Parathyroid adenoma (tissue), 2 donors: ENCODE measurements around the gene TRPV4.

Source experiments
- H2AFZ ChIP-seq: fragments of 300-600 bp; sonication (generic); one replicate; pipeline ENCODE4 v1.7.0; 2017; ENCODE audit warnings: antibody characterized with exemption, mild to moderate bottlenecking
- H3K27ac ChIP-seq: fragments of 300-600 bp; sonication (generic); one replicate; pipeline ENCODE4 v1.7.0; 2017
- H3K27me3 ChIP-seq: fragments of 300-600 bp; sonication (generic); one replicate; pipeline ENCODE4 v1.7.0; 2017; ENCODE audit warnings: low read length; ENCODE audit not compliant: control insufficient read depth, insufficient read depth
- H3K36me3 ChIP-seq: fragments of 300-600 bp; sonication (generic); one replicate; pipeline ENCODE4 v1.7.0; 2017; ENCODE audit warnings: low read length; ENCODE audit not compliant: control insufficient read depth, insufficient read depth
- H3K4me1 ChIP-seq: fragments of 300-600 bp; sonication (generic); one replicate; pipeline ENCODE4 v1.7.0; 2017; ENCODE audit warnings: control low read depth
- H3K4me2 ChIP-seq: fragments of 300-600 bp; sonication (generic); one replicate; pipeline ENCODE4 v1.7.0; 2017; ENCODE audit warnings: low read length
- H3K4me3 ChIP-seq: fragments of 300-600 bp; sonication (generic); one replicate; pipeline ENCODE4 v1.7.0; 2017; ENCODE audit warnings: low read depth, low read length
- H3K79me2 ChIP-seq: fragments of 300-600 bp; sonication (generic); one replicate; pipeline ENCODE4 v1.7.0; 2017; ENCODE audit warnings: control low read depth
- H3K9ac ChIP-seq: fragments of 300-600 bp; sonication (generic); one replicate; pipeline ENCODE4 v1.7.0; 2017; ENCODE audit warnings: mild to moderate bottlenecking
- H3K9me3 ChIP-seq: fragments of 300-600 bp; sonication (generic); one replicate; pipeline ENCODE4 v1.7.0; 2017; ENCODE audit warnings: low read length; ENCODE audit not compliant: control insufficient read depth
- TF ChIP-seq, protein P1 (sequence below): fragments of 300-600 bp; sonication (generic); IDR thresholded peaks from one replicate; pipeline ENCODE4 v1.7.0; 2017; ENCODE audit warnings: antibody characterized with exemption, mild to moderate bottlenecking
- donor health status: primary hyperparathyroidism.

The TRPV4 gene

DNA sequence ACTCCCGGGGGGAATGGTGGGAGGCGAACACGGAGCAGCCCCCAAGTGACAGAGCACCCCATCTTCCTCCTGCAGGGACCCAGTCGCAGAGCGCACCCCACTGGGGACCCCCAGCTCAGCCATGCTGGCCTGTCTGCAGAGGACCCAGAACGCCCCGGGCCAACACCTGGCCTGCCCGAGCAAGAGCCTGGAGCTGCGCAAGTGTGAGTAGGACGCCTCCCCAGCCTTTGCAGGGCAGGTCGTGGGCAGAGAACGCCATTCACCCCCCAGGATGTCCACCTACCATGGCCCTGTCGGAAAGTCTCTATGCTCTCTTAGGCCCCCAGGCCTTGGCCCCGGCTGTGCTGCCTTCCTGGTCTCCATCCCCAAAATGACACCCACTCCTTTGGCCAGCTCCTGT is 89.2 kb downstream of the TRPV4 start:
- no peaks in the 10 kb centered on the region for H3K9me3 ChIP-seq
- H3K4me3 ChIP-seq = no peak overlapping the region
- no peak overlapping the region for H3K4me2 ChIP-seq
- no peak overlapping the region for H3K27ac ChIP-seq
- H3K27me3 ChIP-seq = no peaks in the 10 kb centered on the region
- no peaks in the 10 kb centered on the region for H3K79me2 ChIP-seq
- no peak overlapping the region for H3K9ac ChIP-seq
- no peak overlapping the region for H2AFZ ChIP-seq
- peaks cover 8% of the 10 kb centered on the region for H3K4me1 ChIP-seq
- H3K36me3 ChIP-seq = no peaks in the 10 kb centered on the region
- TF ChIP-seq, protein P1, sequence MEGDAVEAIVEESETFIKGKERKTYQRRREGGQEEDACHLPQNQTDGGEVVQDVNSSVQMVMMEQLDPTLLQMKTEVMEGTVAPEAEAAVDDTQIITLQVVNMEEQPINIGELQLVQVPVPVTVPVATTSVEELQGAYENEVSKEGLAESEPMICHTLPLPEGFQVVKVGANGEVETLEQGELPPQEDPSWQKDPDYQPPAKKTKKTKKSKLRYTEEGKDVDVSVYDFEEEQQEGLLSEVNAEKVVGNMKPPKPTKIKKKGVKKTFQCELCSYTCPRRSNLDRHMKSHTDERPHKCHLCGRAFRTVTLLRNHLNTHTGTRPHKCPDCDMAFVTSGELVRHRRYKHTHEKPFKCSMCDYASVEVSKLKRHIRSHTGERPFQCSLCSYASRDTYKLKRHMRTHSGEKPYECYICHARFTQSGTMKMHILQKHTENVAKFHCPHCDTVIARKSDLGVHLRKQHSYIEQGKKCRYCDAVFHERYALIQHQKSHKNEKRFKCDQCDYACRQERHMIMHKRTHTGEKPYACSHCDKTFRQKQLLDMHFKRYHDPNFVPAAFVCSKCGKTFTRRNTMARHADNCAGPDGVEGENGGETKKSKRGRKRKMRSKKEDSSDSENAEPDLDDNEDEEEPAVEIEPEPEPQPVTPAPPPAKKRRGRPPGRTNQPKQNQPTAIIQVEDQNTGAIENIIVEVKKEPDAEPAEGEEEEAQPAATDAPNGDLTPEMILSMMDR = no peak

DNA sequence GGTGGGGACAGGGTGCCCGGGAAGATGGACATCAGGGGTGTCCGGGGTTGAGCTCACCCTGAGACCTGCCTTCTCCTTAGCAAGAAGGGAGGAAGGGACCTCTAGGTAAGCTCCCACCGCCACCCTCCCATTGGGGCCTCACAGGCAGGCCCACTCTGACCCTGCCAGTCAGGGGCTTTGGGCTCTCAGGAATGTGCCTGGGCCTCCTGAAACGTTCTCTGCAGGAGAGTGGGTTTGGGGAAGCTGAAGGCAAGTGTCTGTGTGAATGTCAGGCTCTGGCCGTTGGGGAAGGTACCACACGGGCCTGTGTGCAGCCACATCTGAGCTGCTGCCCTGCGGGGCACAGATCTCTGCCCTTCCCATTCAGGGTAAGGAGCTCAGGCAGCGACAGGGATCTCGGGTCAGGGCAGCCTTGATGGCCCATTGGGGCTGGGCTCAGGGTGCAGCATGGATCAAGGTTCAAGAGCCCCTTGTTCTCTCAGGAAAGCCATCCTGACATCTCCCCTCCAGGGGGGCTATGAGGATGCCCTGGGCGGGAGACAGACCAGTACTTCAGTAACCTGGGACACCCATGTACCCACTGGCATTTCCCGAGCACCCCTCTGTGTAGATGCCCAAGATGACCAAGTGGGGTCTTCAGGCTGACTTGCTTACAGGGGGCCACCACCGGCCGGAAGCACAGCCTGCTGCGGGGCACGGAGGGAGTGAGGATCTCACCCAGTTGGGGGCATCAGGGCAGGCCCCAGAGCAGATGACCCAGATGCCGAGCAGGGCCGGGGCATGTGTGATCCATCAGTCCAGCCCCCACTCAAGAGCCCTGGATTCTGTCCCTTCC is 89.9 kb downstream of the TRPV4 start:
- Histone ChIP-seq H3K27ac (no peak overlapping the region), H3K27me3 (no peaks in the 10 kb centered on the region), H3K79me2 (no peaks in the 10 kb centered on the region), H3K9me3 (no peaks in the 10 kb centered on the region), H3K4me3 (no peak overlapping the region), H3K9ac (no peak overlapping the region), H3K4me1 (peaks cover 14% of the 10 kb centered on the region), H2AFZ (no peak overlapping the region), H3K4me2 (no peak overlapping the region), H3K36me3 (no peaks in the 10 kb centered on the region)
- TF ChIP-seq, protein P1 = no peak

DNA sequence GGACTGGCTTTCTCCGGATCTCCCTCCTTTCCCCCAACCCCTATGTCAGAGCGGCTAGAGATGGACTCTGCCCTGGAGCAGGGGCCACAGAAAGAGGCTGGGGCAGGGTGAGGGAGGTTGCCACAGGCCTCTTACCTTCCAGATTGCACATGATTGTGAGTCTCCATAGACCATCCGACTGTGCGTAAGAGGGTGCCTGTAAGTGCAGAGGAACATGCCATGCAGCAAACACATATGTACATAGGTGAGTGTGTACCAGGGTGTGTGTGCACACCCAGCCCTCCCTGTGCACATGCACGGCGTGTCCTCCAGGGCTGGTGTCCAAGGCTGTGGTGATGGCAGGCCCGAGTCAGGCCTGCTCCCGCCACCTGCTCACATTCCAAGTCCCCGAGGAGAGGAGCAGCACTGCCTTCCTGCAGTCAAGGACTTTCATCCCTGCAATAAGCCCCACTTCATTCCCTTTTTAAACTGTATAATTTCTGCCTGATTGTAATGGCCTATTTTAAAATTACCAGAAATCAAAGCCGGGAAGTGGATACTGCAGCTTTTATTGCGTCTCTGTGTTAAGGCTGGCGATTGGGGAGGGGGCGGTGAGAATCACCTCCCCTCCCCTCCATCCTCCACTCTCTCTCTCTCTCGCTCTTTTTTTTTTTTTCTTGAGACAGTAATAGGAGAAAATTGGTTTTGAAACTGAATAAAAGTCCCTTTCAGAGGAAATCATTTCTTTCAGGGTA is 91.1 kb downstream of the TRPV4 start:
- H3K4me1 ChIP-seq = peaks cover 24% of the 10 kb centered on the region
- H3K27ac ChIP-seq = no peak overlapping the region
- H3K4me3 ChIP-seq = no peak overlapping the region
- no peaks in the 10 kb centered on the region for H3K27me3 ChIP-seq
- no peak overlapping the region for H3K4me2 ChIP-seq
- H3K79me2 ChIP-seq = no peaks in the 10 kb centered on the region
- H3K9me3 ChIP-seq = no peaks in the 10 kb centered on the region
- H3K9ac ChIP-seq = no peak overlapping the region
- no peaks in the 10 kb centered on the region for H3K36me3 ChIP-seq
- no peak overlapping the region for H2AFZ ChIP-seq
- TF ChIP-seq, protein P1 = no peak

DNA sequence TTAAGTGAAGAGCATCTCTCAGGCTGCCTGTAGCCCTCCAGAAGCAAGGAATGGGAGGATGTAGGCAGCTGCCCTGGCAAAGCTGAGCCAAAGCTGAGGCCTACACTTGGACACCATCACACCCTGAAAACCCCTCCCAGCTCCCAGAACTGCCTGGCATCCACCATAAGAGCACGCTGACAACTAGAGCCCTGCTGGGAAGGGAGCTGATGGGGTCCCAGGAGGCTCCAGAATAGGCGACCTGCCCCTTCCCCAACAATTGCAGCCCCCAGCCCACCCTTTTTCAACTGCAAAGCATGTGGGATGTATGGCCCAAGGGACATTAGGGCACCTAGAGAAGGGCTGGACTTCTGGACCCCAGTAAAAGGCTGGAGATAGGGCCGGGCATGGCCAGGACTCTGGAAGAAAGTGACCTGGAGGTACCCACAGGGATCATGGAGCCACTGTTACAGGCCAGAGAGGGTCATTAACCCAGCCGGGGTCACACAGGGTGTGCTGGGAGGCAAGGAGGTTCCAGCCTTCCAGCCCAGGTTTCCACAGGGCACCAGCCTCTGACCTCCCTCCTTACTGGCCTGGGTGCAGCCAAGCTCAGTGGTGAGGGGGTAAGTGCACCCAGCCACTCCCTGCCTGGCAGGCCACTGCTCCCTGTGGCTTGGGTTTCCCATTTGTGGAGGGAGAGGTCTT is 91.8 kb downstream of the TRPV4 start:
- no peak overlapping the region for H2AFZ ChIP-seq
- peaks cover 31% of the 10 kb centered on the region for H3K4me1 ChIP-seq
- no peaks in the 10 kb centered on the region for H3K79me2 ChIP-seq
- TF ChIP-seq, protein P1 = no peak
- H3K9ac ChIP-seq = no peak overlapping the region
- no peak overlapping the region for H3K4me3 ChIP-seq
- H3K36me3 ChIP-seq = no peaks in the 10 kb centered on the region
- no peak overlapping the region for H3K27ac ChIP-seq
- no peaks in the 10 kb centered on the region for H3K9me3 ChIP-seq
- H3K27me3 ChIP-seq = no peaks in the 10 kb centered on the region
- no peak overlapping the region for H3K4me2 ChIP-seq
